Endometrial microvascular endothelial cells (primary cell): Measurements from ENCODE around the gene CHD2. TPM values are rescaled to one million over a fixed set of nuclear protein-coding genes. Genes with fewer than 3 reads are reported as not detected.

ENCODE experiments used
- in situ Hi-C: cut with HindIII; loops from 2 replicates; pipeline ENCODE4 v1.10.0; 2017; ENCODE audit warnings: low sequenced_read_pairs, low pct_unique_long_range_greater_than_20kb; ENCODE audit errors: inconsistent ontology term
- total RNA-seq: library from RNA; depleted of rRNA; stranded (reverse); fragments of >200 nt; gene quantifications from one replicate; pipeline ENCODE4 v1.2.3, GENCODE V29; 2015; ENCODE audit errors: inconsistent ontology term

CHD2 gene
- total RNA-seq, 1 donor from 2014 or later, result 39.8 TPM

DNA sequence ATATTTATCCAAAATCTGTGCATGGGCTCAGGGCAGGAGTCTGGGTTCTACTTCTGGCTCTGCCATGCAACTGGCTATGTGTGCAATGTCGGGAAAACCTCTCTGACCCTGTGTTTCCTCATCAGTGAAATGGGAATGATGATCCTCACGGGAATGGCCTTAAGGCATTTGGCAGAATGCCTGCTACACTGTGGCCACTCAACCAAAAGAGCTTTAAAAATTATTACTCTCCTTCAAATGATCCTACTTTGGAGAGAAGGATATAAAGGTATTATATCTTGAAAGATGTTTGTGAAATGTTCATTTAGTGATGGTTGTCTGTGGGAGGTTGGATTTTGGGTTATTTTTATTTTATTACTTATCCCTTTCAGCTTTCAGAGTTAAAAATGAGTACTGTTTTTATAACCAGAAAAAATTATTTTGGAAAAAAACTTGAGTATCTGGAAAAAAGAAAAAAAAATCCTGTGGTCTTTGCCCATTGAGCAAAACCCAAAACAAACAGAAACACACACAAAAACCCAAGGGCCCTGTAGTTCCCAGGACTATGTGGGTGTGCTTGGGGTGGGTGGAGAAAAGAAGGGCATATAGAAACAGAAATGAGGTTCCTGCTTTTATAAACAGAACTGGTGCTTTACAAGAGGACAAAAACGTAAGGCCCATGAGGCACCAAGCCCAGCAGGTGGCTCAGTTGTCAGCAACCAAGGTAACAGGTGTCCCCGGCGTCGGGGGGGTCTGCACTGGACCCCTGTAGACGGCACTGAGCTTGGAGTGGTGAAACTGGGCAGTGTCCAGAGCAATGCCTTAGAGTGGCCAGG is 166.9 kb downstream of the CHD2 start:
- in situ Hi-C loops, result no loop called here

DNA sequence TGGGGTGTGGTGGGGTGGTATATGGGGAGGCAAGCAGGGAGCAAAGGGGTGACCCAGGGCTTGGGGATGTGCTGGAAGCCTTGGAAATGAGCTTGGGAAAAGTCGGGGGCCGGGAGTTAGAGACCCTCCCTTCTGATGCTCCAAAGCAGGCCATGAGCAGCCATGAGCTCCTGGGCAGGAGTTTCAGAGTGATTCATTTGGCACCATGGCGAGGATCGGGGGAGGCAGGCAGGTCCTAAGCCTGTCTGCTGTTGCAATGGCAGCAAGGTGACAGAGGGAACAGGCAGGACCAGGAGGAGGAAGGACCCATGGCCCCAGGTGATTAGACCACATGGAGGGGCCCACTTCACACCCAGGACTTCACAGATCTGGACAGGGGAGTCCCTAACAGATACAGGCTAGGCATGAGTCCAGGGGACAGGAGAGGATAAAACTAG is 167.5 kb downstream of the CHD2 start:
- in situ Hi-C loops, result no loop called here

DNA sequence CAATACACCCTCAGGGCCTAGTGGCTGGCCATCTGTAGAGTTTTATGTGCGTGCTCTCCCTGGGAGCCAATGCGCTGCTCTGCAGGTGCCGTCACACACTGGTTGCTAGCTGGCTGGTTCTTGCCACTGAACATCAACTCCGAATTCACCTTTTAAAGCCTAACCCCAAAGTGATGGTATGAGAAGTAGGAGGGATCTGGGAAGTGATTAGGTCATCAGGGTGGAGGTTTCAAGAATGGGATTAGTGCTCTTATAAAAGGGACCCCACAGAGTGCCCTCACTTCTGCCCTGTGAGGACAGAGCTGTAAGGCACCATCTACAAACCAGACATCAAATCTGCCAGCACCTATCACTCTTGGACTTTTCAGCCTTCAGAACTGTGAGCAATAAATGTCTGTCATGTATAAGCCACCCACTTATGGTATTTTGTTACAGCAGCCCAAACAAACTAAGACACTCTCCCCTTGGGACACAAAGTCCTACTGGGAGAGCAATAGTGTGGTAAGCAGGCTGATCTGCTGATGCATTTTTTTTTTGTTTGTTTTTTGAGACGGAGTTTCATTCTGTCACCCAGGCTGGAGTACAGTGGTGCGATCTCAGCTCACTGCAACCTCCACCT is 168.6 kb downstream of the CHD2 start:
- in situ Hi-C loops, result no loop called here

DNA sequence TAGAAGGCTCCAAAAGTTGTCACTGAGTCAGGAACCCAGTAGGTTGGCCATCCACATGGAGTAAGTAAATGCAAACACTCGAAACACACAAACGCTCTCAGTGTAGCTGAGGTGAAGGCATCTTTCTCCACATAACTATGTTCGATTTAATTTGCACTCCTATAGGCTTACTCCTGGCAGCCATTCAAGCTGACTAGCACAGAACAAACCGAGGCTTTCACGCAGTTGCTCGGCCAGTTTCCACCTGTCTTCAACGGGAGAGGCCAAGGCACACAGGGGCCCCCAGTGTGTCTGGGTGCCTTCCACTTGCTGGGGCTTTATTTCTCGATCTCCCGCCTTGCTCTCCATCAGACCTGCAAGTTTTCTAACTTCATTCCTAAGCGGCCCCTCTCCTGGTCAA is 170.0 kb downstream of the CHD2 start:
- in situ Hi-C loops, result no loop called here

DNA sequence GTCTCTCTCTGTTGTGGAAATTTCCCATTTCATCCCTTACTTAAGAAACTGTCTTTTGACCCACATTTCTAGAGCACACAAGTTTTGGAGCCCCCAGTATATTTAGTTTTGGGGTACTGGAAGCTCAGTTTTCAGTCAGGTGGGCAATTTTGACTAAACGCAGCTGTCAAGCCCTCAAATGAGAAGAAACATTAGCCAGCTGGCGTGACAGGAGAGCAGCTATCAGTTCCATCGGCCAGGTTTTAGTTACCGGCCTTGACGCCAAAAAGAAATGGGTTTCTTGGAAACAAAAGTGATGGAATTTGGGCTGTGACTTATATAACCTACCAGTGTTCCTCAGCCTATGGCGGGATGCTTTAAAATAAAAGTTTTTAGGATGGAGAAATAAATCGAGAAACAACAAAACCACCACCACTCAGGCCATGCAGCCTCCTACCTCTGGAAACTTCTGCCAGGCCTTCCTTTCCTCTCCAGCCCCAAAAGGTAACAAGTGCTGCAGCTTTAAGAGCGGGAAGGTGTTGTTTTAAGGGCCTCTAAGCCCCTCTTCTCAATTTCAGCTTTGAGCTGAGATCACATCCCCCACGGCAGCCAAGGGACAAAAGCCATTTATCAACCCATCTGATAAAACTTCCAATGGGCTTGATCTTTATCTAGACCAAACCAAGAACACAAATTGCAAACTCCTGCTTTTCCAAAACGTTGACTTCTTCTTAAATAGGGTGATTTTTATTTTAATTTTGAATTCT is 170.6 kb downstream of the CHD2 start:
- in situ Hi-C loops, result no loop called here

DNA sequence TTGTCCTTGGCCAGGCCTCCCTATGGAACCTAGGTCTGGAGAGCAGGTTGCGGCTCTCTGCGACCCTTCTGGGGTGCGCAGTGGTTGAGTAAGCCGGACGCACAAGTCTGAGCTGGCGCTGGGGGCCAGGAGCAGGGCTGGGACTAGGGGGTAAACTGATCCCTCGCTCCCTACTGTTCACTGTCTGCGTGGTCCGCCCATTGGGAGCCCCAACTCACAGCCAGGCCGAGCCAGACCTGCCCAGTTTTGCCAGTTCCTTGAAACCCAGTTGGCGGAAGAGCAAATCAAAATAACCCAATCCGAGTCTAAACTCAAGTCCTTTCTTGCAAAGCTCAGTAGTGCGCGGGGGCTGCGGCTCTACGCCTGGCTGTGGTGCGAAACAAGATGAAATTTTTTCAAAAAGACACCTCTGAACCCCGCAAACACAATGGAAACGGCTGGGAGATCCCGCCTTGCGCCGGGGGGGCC is 171.4 kb downstream of the CHD2 start:
- in situ Hi-C loops, result no loop called here

DNA sequence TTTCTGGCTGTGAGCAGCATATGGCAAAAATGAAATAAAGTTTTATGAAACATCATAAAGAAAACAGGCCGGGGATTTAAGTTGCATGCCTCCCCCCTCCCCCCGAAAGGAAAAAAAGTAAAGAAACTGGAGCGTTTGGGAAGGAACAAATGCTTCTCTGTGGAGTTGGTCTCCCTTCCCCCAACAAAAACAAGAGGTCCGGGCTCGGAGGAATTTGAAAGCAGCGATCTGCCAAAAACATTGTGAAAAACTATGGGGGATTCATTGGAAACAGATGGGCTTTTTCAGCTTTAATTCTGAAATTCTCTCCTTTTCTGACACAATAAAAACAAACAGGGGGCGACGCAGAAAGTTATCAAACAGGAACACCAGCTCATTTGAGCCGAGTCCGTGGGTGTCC is 171.9 kb downstream of the CHD2 start:
- in situ Hi-C loops, result no loop called here

DNA sequence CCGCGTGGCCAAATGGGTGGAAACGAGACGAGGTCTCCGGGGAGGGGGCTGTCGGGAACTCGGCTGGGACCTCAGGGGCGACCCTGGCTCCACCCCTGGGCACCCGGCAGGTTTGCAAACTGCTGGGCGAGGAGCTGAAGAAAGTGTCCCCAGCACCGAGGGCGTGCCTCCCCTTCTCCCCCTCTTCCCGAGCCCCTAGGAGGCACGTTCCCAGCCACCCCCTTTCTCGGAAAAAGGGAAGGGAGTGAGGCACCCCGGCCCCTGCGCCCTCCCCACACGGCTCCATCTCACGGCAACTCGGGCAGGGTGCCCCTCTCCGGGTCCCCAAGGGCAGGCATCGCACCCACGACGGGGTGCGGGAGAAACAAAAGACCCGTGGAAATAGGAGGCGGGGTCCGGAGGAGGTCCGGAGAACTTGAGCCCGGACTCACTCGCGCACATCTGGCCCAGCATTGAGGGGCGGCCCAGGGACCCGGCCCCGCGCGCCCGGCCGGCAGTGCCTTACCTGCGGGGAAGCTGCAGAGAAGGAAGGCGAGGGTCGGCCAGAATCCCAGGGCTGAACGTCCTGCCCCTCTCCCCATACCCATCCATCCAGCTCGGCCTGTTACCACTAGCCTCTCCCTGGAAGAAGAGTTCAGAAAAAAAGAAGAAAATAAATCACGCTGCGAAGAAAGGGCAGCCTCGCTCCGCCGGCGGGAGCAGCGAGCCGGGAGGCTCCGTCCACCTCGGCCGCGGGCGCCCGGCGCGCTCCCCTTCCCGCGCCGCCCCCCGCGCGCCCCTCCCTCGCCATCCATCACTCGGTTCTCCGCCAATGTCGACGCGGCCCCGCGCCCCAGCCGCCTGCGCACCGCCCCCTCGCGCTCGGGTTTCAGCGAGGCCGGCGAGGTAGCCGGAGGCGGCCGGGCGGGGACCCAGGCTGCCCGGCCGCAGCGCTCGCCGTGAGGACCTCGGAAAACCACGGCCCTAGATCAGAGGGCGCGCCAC is 172.6 kb downstream of the CHD2 start:
- in situ Hi-C loops, result no loop called here

DNA sequence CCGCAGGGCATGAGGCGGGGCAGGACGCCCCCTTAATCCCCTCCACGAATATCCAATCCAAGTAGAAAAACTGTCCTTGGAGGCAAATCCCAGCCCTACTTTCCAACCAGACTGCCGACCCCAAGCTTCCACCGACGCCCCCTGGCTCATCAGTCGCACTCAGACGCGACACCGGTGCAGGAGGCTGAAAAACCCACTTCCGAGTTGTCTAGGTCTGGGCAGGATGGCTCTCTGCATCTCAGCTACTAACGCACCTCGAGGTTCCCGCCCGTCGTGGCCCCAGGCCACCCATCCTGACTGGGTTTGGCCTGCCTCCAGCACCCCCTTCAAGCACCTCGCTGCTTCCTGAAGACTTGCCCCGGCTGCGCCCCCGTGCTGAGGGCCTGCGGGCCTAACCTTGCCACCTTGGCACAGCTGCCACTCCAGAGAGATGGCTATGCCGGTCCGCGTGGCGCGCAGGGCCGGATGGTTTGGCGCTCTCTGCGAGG is 173.4 kb downstream of the CHD2 start:
- in situ Hi-C loops, result no loop called here

DNA sequence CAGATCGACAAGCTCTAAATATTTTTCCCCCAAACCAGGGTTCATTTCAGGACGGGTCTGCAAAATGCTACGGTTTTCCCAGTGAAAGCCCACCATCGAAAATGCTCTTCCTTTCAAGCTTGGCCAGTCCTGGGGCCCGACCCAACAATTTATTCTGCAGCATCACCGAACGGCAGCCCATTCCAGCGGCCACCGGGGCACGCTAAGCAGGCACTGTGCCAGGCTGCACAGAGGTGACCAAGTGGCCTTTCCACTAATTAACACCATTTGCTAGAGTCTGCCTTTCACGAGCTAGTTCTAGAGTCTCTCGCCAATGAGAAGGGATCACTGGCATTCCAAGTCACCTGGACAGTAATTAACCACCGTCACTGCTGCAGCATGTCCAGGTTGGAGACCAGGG is 174.5 kb downstream of the CHD2 start:
- in situ Hi-C loops, result no loop called here

DNA sequence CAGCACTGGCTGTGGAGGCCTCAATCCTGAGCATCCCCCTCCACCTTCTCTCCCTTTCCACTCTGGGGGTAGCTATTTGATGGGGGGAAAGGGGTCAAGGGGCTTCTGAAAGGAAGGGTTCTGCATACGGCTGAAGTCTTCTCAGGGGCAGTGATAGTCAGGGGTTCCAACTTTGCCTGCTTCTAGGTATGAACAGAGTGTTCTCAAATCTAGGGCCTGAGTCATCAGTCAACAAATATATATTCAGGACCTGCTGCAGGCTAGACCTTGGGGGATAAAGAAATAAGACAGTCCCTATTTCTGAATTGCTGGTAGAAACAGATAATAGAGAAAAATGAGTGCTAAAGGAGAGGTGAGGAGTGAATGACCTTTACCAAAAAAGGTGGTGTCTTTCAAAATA is 176.1 kb downstream of the CHD2 start:
- in situ Hi-C loops, result no loop called here

DNA sequence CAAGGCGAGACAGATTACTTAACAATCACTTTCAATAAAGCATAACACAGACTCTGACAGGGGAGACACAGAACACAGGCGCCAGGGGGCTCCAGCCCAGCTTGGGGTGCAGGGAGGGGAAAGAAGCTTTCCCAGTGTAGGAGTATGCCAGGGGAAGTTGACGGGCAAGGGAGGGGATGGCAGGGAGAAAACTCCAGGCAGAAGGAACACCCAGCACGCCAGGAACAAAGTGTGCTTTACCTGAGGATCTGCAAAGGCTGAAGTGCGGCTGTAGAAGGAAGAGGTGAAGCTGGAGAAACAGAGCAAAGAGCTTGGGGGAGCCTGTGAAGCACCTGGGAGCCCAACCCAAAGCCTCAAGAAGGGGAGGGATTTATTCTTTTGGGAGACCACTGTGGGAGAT is 176.8 kb downstream of the CHD2 start:
- in situ Hi-C loops, result no loop called here

Other genes with a start within 250 kb of the CHD2 start
- 0.65 TPM for gene FAM174B, start 244.5 kb upstream of the CHD2 start, total RNA-seq
- not detected for gene RGMA, start 188.9 kb downstream of the CHD2 start, total RNA-seq